Gastroesophageal sphincter (tissue), 4 donors: ENCODE measurements around the gene PSPH. TPM values are rescaled to one million over a fixed set of nuclear protein-coding genes. Genes with fewer than 3 reads are reported as not detected.
A peak's percentile ranks its signal among the peaks of the same experiment; 100 is the strongest.

Experiments
- ATAC-seq: fragments of 150-250 bp; one replicate; pipeline ENCODE4 v1.9.1; 2016; ENCODE audit warnings: mild to moderate bottlenecking, moderate library complexity
- H3K27ac ChIP-seq, 4 donors: fragments of 200-600 bp; sonication (generic) in 3 of 4; 1 replicate in 3 of 4; 2 replicates in 1 of 4; pipeline ENCODE4 v1.5.1; 2016 to 2019
- H3K27me3 ChIP-seq: fragments of 200-600 bp; sonication (generic); one replicate; pipeline ENCODE4 v1.5.1; 2019
- H3K36me3 ChIP-seq, 2 donors: fragments of 200-600 bp; sonication (generic); one replicate each; pipeline ENCODE4 v1.5.1; 2019; ENCODE audit warnings: control low read depth in 1 of 2
- H3K4me1 ChIP-seq, 3 donors: fragments of 200-600 bp; sonication (generic); 1 replicate in 2 of 3; 2 replicates in 1 of 3; pipeline ENCODE4 v1.5.1; 2016 to 2019; ENCODE audit warnings: control low read depth in 2 of 3
- H3K4me3 ChIP-seq, 2 donors: fragments of 200-600 bp; sonication (generic); one replicate each; pipeline ENCODE4 v1.5.1; 2019; ENCODE audit warnings: mild to moderate bottlenecking in 1 of 2, moderate library complexity in 1 of 2
- H3K9me3 ChIP-seq, 3 donors: fragments of 200-600 bp; sonication (generic); one replicate each; pipeline ENCODE4 v1.5.1; 2017 to 2019; ENCODE audit warnings: control low read depth in 2 of 3
- CTCF ChIP-seq, 4 experiments: fragments of 200-600 bp in 2 of 4; fragments of 450-650 bp in 2 of 4; sonication (generic) in 1 of 4; IDR thresholded peaks; one replicate each; pipeline ENCODE4 v1.5.1; 2017 to 2019; ENCODE audit warnings: antibody characterized with exemption in 4 of 4, mild to moderate bottlenecking in 2 of 4, moderate library complexity in 2 of 4
- EP300 ChIP-seq: sonication (generic); formaldehyde crosslinking; IDR thresholded peaks from one replicate; pipeline ENCODE4 v1.6.1; 2017; ENCODE audit warnings: antibody characterized with exemption, mild to moderate bottlenecking
- POLR2A ChIP-seq, 2 donors: fragments of 450-650 bp; IDR thresholded peaks; one replicate each; pipeline ENCODE4 v1.6.1; 2017; ENCODE audit warnings: antibody characterized with exemption in 2 of 2, mild to moderate bottlenecking in 2 of 2, moderate library complexity in 1 of 2
- POLR2AphosphoS5 ChIP-seq: sonication (generic); formaldehyde crosslinking; IDR thresholded peaks from one replicate; pipeline ENCODE4 v1.6.1; 2017; ENCODE audit warnings: antibody characterized with exemption
- WGBS, 2 donors: methylation state at CpG; one replicate each; pipeline ENCODE4 v1.1.5; 2018; ENCODE audit warnings: low coverage in 1 of 2; 5-methylcytosine and 5-hydroxymethylcytosine counted together
- total RNA-seq, 4 donors: library from RNA; depleted of rRNA; stranded (reverse); fragments of >200 nt; gene quantifications; one replicate each; pipeline ENCODE4 v1.1.0, GENCODE V29; 2016

The PSPH gene
- total RNA-seq, 4 donors from 2014 or later, result 6.9 to 13.5 (median 8.6) TPM

DNA sequence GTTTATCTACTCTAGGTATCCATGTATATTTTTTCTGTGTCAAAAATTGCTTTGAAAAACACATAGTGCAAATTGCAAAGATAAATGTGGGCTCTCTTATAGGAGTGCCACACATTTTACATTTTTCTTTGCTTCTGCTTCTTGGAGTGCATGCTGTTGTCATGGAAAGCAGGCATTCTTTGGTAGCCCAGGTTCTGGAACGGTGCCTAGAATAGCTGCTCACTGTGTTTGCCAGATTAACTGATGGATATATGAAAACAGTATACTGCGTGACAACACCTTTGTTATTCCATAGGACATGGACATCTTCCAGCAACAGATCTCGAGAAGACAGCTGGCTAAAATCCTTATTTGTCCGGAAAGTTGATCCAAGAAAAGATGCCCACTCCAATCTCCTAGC, 73.4 kb downstream of the PSPH start:
- Histone ChIP-seq H3K4me1 (peaks cover 0 to 41% (median 0%) of the 10 kb centered on the region in 3 donors), H3K27ac (no peak overlapping the region), H3K27me3 (no peaks in the 10 kb centered on the region), H3K36me3 (peaks cover 0 to 51% of the 10 kb centered on the region in 2 donors), H3K9me3 (no peaks in the 10 kb centered on the region), H3K4me3 (no peak overlapping the region)
- TF ChIP-seq CTCF (IDR thresholded peaks at IDR 0.05) (no peak), EP300 (no peak), POLR2AphosphoS5 (no peak), POLR2A (IDR thresholded peaks at IDR 0.05) (no peak)
- 37 to 46% methylated on average over 3 to 4 of the region's 4 CpGs for WGBS, 2 donors
- no peak for ATAC-seq

DNA sequence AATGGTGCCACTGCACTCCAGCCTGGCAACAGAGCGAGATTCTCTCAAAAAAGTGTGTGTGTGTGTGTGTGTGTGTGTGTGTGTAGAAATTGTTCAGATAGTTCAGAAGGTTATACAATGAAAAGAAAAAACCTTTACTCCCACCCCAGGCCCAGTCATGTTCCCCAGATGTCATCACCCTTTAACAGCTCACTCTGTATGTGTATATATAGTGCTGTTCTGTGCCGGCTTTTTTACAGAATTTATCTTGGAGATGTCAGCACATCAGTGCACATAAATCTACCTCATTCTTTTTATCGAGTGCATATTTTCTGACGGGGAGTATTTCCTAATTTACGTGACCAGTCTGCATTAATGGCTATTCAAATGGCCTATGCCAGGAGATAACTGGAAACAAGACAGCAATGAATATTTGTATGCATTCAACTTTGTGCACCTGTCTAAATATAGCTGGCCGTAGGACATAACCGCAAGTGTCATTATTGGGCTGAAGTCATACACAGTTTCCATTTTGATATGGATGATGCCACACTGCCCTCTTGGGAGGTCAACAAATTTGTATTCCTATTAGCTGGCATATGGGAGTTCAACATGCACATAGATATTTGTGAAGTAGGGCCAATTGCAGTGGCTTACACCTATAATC, 75.1 kb downstream of the PSPH start:
- peaks cover 0 to 44% (median 0%) of the 10 kb centered on the region in 3 donors for H3K4me1 ChIP-seq
- WGBS, 2 donors, result 20 to 38% methylated on average over 6 of the region's 7 CpGs
- no peak for ATAC-seq
- TF ChIP-seq POLR2A (IDR thresholded peaks at IDR 0.05) (no peak), POLR2AphosphoS5 (no peak), EP300 (no peak), CTCF (IDR thresholded peaks at IDR 0.05) (no peak)
- H3K9me3 ChIP-seq, result no peaks in the 10 kb centered on the region
- peaks cover 0 to 34% of the 10 kb centered on the region in 2 donors for H3K36me3 ChIP-seq
- H3K27me3 ChIP-seq, result no peaks in the 10 kb centered on the region
- peak overlapping the region in 1 of 4 donors; percentile 41 for H3K27ac ChIP-seq
- no peak overlapping the region for H3K4me3 ChIP-seq

DNA sequence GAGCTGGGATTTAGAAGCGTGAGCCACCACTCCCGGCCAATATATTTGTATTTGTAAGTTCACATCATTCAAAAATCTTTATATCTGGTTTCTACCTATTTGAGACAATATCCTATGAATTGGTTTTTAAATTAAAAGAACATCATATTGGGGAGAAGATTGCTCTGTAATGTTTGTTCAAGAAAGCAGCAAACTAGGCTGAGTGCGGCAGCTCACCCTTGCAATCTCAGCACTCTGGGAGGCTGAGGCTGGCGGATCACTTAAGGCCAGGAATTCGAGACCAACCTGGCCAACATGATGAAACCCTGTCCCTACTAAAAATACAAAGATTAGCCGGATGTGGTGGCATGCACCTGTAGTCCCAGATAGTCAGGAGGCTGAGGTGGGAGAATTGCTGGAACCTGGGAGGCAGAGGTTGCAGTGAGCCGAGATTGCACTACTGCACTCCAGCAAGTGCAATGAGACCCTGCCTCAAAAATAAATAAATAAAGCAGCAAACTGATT, 77.4 kb downstream of the PSPH start:
- ATAC-seq, result no peak
- H3K36me3 ChIP-seq, result peaks cover 0 to 28% of the 10 kb centered on the region in 2 donors
- H3K4me1 ChIP-seq, result peaks cover 0 to 58% (median 0%) of the 10 kb centered on the region in 3 donors
- WGBS, 2 donors, result 88 to 90% methylated on average over 4 to 7 of the region's 7 CpGs
- H3K27me3 ChIP-seq, result no peaks in the 10 kb centered on the region
- H3K4me3 ChIP-seq, result no peak overlapping the region
- no peaks in the 10 kb centered on the region for H3K9me3 ChIP-seq
- TF ChIP-seq POLR2A (IDR thresholded peaks at IDR 0.05) (no peak), CTCF (IDR thresholded peaks at IDR 0.05) (no peak), EP300 (no peak), POLR2AphosphoS5 (no peak)
- H3K27ac ChIP-seq, result no peak overlapping the region

DNA sequence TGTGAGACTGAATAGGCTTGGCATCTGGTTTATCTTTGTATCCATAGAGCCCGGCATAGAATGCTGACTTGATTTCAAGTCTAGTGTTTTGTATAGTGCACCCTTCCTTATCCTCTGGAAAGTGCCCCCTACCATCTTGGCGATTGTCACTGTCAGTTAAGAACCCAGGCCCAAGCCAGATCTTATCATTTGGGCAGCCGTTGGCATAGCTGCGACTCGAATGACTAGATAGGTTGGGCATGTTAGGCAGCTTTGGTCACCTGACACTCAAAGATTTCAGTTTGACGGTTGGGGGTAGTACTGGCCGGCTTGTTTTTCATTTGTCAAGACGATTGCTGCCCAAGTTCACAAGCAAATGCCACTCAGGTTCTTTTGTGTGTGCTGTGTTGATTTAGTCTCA, 80.3 kb downstream of the PSPH start:
- ATAC-seq, result no peak
- WGBS, 2 donors, result 48 to 89% methylated on average over 3 to 7 of the region's 8 CpGs
- H3K27ac ChIP-seq, result no peak overlapping the region
- peaks cover 0 to 20% of the 10 kb centered on the region in 2 donors for H3K36me3 ChIP-seq
- H3K4me1 ChIP-seq, result peaks cover 0 to 55% (median 4%) of the 10 kb centered on the region in 3 donors
- TF ChIP-seq CTCF (IDR thresholded peaks at IDR 0.05) (no peak), POLR2A (IDR thresholded peaks at IDR 0.05) (no peak), POLR2AphosphoS5 (no peak), EP300 (no peak)
- H3K4me3 ChIP-seq, result no peak overlapping the region
- no peaks in the 10 kb centered on the region for H3K9me3 ChIP-seq
- H3K27me3 ChIP-seq, result no peaks in the 10 kb centered on the region

DNA sequence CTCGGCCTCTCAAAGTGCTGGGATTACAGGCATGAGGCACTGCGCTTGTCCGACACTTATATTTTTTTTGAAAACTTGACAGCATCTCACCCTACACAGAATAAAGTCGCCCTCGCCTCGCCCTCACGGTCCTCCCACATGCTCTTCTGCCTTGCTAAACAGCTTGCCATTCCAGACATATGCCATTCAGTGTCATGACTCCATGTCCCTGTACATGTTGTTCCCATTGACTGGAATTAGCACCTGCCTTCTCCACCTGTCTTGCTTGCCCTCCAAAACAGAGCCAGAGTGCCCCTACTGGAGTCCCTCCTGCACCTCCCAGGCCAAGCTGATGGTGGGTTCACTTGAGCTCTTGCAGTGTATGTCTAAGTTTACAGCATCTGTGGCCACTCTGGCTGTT, 80.7 kb downstream of the PSPH start:
- peaks cover 0 to 20% of the 10 kb centered on the region in 2 donors for H3K36me3 ChIP-seq
- 76 to 84% methylated on average over 4 to 6 of the region's 7 CpGs for WGBS, 2 donors

More for the DNA sequence above, 80.7 kb downstream of the PSPH start:
- no peak overlapping the region for H3K27ac ChIP-seq
- TF ChIP-seq POLR2A (IDR thresholded peaks at IDR 0.05) (no peak), EP300 (no peak), CTCF (IDR thresholded peaks at IDR 0.05) (no peak), POLR2AphosphoS5 (no peak)
- H3K4me1 ChIP-seq, result peaks cover 0 to 55% (median 8%) of the 10 kb centered on the region in 3 donors
- ATAC-seq, result no peak
- no peaks in the 10 kb centered on the region for H3K9me3 ChIP-seq
- no peaks in the 10 kb centered on the region for H3K27me3 ChIP-seq
- H3K4me3 ChIP-seq, result no peak overlapping the region
